SW480 (cell line): ENCODE data around the gene C1RL.

Experiments used
- DNase-seq: peaks from one replicate; pipeline ENCODE4 v3.0.0-alpha.2; 2016; ENCODE audit warnings: low spot score

C1RL gene

GRCh38 chr12:7108796-7109571 is at the start of gene C1RL:
Gene C1RL, minus strand, starts transcription at chr12:7109214. Its CDS starts 34 bp downstream, at chr12:7109180.
- DNase-seq, result peak; percentile 95

- no peak for DNase-seq
Observed at GRCh38 chr12:7157391-7157790, 48.4 kb upstream of the C1RL start.

- DNase-seq, result no peak
Observed at GRCh38 chr12:7156259-7157197, 47.5 kb upstream of the C1RL start.

GRCh38 chr12:7155471-7156034 is 46.5 kb upstream of the C1RL start:
- DNase-seq, result no peak

- no peak for DNase-seq
Observed at GRCh38 chr12:7154901-7155470, 46.0 kb upstream of the C1RL start.

GRCh38 chr12:7154042-7154441 is 45.0 kb upstream of the C1RL start:
- no peak for DNase-seq

GRCh38 chr12:7152818-7153217 is 43.8 kb upstream of the C1RL start:
- no peak for DNase-seq

- DNase-seq, result no peak
Observed at GRCh38 chr12:7151532-7151931, 42.5 kb upstream of the C1RL start.

GRCh38 chr12:7150841-7151240 is 41.8 kb upstream of the C1RL start:
- DNase-seq, result no peak

GRCh38 chr12:7150356-7150755 is 41.3 kb upstream of the C1RL start:
- no peak for DNase-seq

GRCh38 chr12:7146906-7147305 is 37.9 kb upstream of the C1RL start:
- no peak for DNase-seq

GRCh38 chr12:7146228-7146627 is 37.2 kb upstream of the C1RL start:
- no peak for DNase-seq

GRCh38 chr12:7145671-7146070 is 36.7 kb upstream of the C1RL start:
- no peak for DNase-seq

- peak; percentile 82 for DNase-seq
Observed at GRCh38 chr12:7144414-7145120, 35.6 kb upstream of the C1RL start.

GRCh38 chr12:7143564-7143963 is 34.5 kb upstream of the C1RL start:
- DNase-seq, result no peak

- no peak for DNase-seq
Observed at GRCh38 chr12:7142809-7143465, 33.9 kb upstream of the C1RL start.

- DNase-seq, result peak; percentile 63
Observed at GRCh38 chr12:7142056-7142644, 33.1 kb upstream of the C1RL start.

GRCh38 chr12:7141351-7142005 is 32.5 kb upstream of the C1RL start:
- DNase-seq, result no peak

- no peak for DNase-seq
Observed at GRCh38 chr12:7139200-7139599, 30.2 kb upstream of the C1RL start.

- no peak for DNase-seq
Observed at GRCh38 chr12:7137908-7138307, 28.9 kb upstream of the C1RL start.
